Thoracic aorta (tissue), 2 donors: ENCODE results near the gene CHMP6. TPM values are rescaled to one million over a fixed set of nuclear protein-coding genes. Genes with fewer than 3 reads are reported as not detected.

ENCODE experiments used
- ATAC-seq: fragments of 150-250 bp; one replicate; pipeline ENCODE4 v1.8.0; 2017; ENCODE audit warnings: low read depth; ENCODE audit not compliant: insufficient number of reproducible peaks, low FRiP score
- DNase-seq: peaks from one replicate; pipeline ENCODE4 v3.0.0-alpha.2; 2020; ENCODE audit warnings: low spot score
- H3K27ac ChIP-seq, 2 donors: fragments of 200-600 bp; sonication (generic); 1 replicate in 1 of 2; 2 replicates in 1 of 2; pipeline ENCODE4 v1.5.1; 2016; ENCODE audit warnings: mild to moderate bottlenecking in 2 of 2, moderate library complexity in 2 of 2
- H3K27me3 ChIP-seq: fragments of 200-600 bp; sonication (generic); replicated peaks from 2 replicates; pipeline ENCODE4 v1.6.0; 2016; ENCODE audit warnings: mild to moderate bottlenecking; ENCODE audit not compliant: insufficient read depth
- H3K36me3 ChIP-seq: fragments of 200-600 bp; sonication (generic); one replicate; pipeline ENCODE4 v1.5.1; 2016
- H3K4me1 ChIP-seq, 2 donors: fragments of 200-600 bp; sonication (generic); 1 replicate in 1 of 2; 2 replicates in 1 of 2; pipeline versions ENCODE4 v1.5.1 to v1.6.0; 2016; ENCODE audit warnings: low read depth in 2 of 2, mild to moderate bottlenecking in 1 of 2; ENCODE audit not compliant: control insufficient read depth in 1 of 2
- H3K4me3 ChIP-seq: fragments of 200-600 bp; sonication (generic); 2 replicates; pipeline ENCODE4 v1.5.1; 2016; ENCODE audit warnings: mild to moderate bottlenecking
- H3K9me3 ChIP-seq: fragments of 200-600 bp; sonication (generic); 2 replicates; pipeline ENCODE4 v1.5.1; 2016
- total RNA-seq, 2 donors: library from RNA; depleted of rRNA; stranded (reverse); fragments of >200 nt; gene quantifications; one replicate each; pipeline versions ENCODE4 v1.1.0 to v1.2.3, GENCODE V29; 2016
- TF ChIP-seq, protein P1 (sequence below): fragments of 200-600 bp; sonication (generic); IDR thresholded peaks from one replicate; pipeline ENCODE4 v1.5.1; 2019; ENCODE audit warnings: antibody characterized with exemption

The CHMP6 gene
- total RNA-seq, 2 donors from 2014 or later, result 20.2 to 38.0 TPM

- H3K36me3 ChIP-seq, result peaks cover 22% of the 10 kb centered on the region
- H3K4me1 ChIP-seq, result peaks cover 16 to 50% of the 10 kb centered on the region in 2 donors
- TF ChIP-seq, protein P1, sequence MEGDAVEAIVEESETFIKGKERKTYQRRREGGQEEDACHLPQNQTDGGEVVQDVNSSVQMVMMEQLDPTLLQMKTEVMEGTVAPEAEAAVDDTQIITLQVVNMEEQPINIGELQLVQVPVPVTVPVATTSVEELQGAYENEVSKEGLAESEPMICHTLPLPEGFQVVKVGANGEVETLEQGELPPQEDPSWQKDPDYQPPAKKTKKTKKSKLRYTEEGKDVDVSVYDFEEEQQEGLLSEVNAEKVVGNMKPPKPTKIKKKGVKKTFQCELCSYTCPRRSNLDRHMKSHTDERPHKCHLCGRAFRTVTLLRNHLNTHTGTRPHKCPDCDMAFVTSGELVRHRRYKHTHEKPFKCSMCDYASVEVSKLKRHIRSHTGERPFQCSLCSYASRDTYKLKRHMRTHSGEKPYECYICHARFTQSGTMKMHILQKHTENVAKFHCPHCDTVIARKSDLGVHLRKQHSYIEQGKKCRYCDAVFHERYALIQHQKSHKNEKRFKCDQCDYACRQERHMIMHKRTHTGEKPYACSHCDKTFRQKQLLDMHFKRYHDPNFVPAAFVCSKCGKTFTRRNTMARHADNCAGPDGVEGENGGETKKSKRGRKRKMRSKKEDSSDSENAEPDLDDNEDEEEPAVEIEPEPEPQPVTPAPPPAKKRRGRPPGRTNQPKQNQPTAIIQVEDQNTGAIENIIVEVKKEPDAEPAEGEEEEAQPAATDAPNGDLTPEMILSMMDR, result no peak
- ATAC-seq, result peak; percentile 29
- H3K9me3 ChIP-seq, result no peaks in the 10 kb centered on the region
- H3K27ac ChIP-seq, result no peak overlapping the region
- H3K4me3 ChIP-seq, result peak overlapping the region; percentile 81
- DNase-seq, result no peak
- H3K27me3 ChIP-seq, result no peaks in the 10 kb centered on the region
These were observed 671 bp downstream of the CHMP6 start for GRCh38 chr17:80992077-80992947.

- Histone ChIP-seq H3K27me3 (no peaks in the 10 kb centered on the region), H3K27ac (no peak overlapping the region), H3K9me3 (no peaks in the 10 kb centered on the region), H3K36me3 (peaks cover 30% of the 10 kb centered on the region), H3K4me3 (peak overlapping the region; percentile 81), H3K4me1 (peaks cover 13 to 42% of the 10 kb centered on the region in 2 donors)
- TF ChIP-seq, protein P1, result no peak
- no peak for DNase-seq
- no peak for ATAC-seq
These were observed 1.4 kb downstream of the CHMP6 start for GRCh38 chr17:80992948-80993624.

- no peak overlapping the region for H3K4me3 ChIP-seq
- H3K4me1 ChIP-seq, result peaks cover 10 to 28% of the 10 kb centered on the region in 2 donors
- DNase-seq (no peak), ATAC-seq (no peak)
- no peaks in the 10 kb centered on the region for H3K9me3 ChIP-seq
- no peak overlapping the region for H3K27ac ChIP-seq
- H3K27me3 ChIP-seq, result no peaks in the 10 kb centered on the region
- H3K36me3 ChIP-seq, result peaks cover 47% of the 10 kb centered on the region
- TF ChIP-seq, protein P1, result no peak
These were observed 3.5 kb downstream of the CHMP6 start for GRCh38 chr17:80995131-80995530.

DNA sequence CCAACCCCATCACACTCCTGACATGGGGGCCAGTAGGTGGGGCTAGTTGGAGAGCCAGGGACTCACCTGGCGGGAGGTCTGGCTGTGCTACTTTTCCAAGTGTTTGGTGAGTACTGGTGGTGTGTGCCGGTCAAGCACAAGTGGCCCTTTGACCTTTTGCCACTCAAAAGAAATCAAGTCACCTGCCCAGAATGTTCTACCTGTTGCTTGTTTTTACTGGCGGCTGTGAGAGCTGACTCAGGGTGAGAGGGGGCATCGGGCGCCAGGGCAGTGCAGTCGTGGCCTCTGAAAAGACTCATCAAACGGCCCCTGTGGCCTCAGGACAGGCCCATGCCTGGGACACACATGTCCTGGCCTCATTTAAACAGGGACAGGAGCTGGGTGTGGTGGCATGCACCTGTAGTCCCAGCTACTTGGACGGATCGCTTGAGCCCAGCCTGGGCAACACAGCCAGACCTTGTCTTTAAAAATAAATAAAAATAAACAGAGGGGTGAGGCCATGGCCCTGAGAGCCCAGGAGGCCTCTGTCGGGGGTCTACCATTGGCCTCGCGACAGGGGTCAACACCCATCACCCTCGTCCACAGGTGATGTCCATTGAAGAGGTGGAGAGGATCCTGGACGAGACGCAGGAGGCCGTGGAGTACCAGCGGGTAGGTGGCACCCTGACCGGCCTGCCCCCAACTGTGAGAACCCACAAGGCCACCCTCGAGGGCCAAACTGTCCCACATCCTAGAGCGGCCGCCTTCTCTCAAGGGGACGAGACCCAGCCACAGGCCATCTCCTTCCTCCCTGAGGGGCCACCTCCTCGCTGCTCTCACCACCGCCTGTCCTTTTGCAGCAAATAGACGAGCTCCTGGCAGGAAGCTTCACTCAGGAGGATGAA is 5.0 kb downstream of the CHMP6 start:
- H3K4me3 ChIP-seq, result no peak overlapping the region
- no peaks in the 10 kb centered on the region for H3K27me3 ChIP-seq
- peaks cover 47% of the 10 kb centered on the region for H3K36me3 ChIP-seq
- no peak overlapping the region for H3K27ac ChIP-seq
- TF ChIP-seq, protein P1, result no peak
- peaks cover 10 to 20% of the 10 kb centered on the region in 2 donors for H3K4me1 ChIP-seq
- DNase-seq (peak; percentile 1), ATAC-seq (no peak)
- no peaks in the 10 kb centered on the region for H3K9me3 ChIP-seq
